Testis (tissue), 2 donors: Measurements from ENCODE around the gene GRIN3B.

ENCODE experiments used
- CTCF ChIP-seq, 3 experiments: fragments of 450-650 bp in 2 of 3; fragments of 200-600 bp in 1 of 3; sonication (generic) in 1 of 3; IDR thresholded peaks; one replicate each; pipeline ENCODE4 v1.5.1; 2016 to 2019; ENCODE audit warnings: antibody characterized with exemption in 3 of 3, mild to moderate bottlenecking in 2 of 3, moderate library complexity in 1 of 3
- POLR2A ChIP-seq: fragments of 450-650 bp; IDR thresholded peaks from one replicate; pipeline ENCODE4 v1.6.1; 2017; ENCODE audit warnings: antibody characterized with exemption, mild to moderate bottlenecking, moderate library complexity

- TF ChIP-seq POLR2A = no peak
- no peak for TF ChIP-seq CTCF (IDR thresholded peaks at IDR 0.05)
Observed at GRCh38 chr19:1008268-1009040, 8.2 kb downstream of the GRIN3B start.
